ENCODE measurements around the gene OCLN. TPM values are rescaled to one million over a fixed set of nuclear protein-coding genes. Genes with fewer than 3 reads are reported as not detected.
"Not testable (repeated sequence)": the region's sequence is repeated elsewhere in the genome, so short reads cannot be mapped to it uniquely, and the experiment has no call there.

OCLN gene
- total RNA-seq, 1 experiment from 2014 or later: 7.7 TPM

DNA sequence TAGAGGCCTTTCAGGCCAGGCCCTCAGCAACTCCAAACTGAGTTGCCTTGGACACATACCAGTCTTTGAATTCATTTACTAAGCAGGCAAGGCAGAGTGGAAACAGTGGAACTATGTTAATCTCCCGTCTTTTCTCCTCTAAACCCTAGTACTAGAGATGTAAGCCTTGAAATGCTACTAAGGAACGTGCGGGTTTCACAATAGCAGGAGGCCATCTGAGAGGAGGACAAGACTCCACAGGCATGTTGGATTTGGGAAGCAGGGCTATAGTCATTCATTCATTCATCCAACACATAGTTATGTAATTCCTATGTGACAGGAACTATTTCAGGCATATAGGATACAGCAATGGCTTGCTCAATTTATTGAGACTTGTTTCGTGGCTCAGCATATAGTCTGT is 3.3 kb upstream of the OCLN start:
- DNase-seq (ENCODE audit: extremely low read depth, low read depth): no peak

DNA sequence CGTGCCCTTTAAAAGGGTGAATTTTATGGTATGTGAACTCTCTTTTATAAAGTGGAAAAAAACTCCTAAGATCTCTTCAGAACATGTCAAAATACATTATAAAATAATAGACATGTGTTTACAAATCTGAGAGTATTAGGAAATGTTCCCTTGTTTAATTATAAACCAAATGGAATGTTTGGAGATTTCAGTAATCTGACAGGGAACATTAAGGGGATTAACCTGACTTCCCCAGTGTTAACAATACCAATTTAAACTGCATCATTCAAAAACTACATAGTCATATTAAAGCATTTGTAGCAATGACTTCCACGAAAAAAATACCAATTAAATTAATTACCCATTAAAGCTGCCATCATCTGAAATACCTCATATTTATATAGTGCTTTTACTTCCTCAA is 1.6 kb upstream of the OCLN start:
- no peak for DNase-seq (ENCODE audit: extremely low read depth, low read depth)

DNA sequence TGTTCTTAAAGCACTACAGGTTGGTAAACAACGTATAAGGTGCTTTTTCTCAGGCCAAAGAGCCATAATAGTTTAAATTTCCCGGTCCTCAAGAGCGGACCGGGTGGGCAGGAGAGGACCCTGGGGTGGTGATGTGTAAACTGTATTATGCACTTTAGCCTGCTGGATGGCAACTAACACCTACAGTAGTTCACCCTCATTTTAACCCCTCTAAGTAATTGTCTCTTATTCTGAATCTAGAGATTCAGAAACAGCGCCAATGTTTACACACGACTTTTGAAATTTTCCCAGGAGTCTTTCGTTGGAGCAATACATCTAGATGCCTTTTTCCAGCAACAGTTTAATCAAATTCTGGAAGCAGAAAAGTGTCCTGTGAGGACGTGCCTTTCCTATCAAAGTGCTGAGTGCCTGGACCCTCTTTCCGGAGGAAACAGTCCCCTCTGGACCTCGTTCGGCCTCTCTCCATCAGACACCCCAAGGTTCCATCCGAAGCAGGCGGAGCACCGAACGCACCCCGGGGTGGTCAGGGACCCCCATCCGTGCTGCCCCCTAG is 676 bp upstream of the OCLN start:
- no peak for DNase-seq (ENCODE audit: extremely low read depth, low read depth)

DNA sequence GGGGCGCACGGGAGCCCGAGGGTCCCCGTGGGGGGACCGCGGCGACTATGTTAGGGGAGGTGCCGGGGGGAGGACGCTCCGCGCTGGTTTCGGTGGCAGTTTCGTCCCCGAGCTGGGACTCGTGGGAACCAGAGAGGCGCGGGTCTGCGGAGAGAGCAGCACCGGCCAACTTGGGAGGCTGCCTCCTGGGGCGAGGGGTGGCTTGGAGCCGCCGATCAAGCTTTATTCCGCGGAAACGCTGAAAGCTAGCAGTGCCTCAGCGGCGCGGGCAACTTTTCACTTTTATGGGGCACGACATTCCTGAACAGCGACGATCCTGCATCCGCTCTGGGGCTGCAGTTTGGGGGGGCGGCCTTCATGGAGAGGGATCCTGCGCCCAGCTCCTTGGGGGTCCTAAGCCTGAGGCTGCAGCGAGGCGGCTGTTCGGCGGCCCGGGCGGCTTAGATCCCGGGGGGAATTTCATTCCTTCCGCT is 369 bp downstream of the OCLN start:
- no peak for DNase-seq (ENCODE audit: extremely low read depth, low read depth)

DNA sequence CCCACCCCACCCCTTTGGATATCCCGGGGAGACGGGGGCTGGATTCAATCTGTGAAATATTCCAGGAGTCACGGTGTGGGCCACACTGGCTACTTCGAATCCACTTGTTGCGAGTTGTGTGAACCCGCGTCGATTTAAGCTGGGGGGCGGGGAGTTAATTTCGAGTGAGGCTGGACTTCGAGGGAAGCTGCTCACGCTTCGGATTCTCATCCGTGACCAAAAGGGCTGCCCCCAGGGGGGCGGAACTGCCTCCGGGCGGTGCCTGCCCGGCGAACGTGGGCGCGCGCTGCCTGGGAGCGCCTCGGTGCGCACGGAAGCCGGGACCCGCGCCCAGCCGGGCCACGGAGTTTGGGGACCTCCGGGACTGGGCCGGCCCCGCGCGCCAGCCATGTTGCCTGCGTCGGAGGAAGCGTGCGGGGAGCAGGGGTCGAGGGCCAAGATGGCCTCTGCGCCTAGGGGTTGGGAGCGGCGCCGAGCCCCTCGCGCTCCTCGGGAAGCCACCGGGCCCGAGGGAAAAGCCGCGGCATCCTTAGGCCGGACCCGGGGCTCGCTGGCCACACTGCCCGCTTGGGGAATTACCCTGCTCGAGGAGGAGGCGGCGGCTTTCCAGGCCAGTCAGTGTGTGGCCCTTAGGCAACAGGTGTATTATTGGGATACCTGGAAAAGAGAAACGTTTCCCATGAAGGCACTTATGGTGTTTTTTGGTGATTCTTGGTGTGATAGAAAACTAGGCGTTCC is 975 bp downstream of the OCLN start:
- no peak for DNase-seq (ENCODE audit: extremely low read depth, low read depth)

DNA sequence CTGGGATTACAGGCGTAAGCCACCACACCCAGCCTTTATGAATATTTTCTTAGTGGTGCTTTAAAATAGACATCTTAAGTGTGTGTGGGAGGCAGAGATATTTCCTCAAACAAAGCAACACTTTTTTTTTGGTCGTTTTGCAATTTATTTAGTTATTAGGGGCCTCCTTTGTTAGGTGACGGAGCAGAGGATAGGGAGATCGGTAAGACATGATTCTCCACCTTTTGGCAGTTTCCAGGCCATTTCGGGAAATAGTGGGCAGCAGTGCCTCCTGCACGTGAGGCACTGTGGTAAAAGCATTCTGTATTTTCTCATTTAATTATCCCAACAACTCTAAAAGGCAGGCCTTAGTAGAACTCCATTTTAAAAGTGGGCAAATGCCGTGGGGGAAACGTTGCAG is 1.9 kb downstream of the OCLN start:
- DNase-seq (ENCODE audit: extremely low read depth, low read depth): no peak

DNA sequence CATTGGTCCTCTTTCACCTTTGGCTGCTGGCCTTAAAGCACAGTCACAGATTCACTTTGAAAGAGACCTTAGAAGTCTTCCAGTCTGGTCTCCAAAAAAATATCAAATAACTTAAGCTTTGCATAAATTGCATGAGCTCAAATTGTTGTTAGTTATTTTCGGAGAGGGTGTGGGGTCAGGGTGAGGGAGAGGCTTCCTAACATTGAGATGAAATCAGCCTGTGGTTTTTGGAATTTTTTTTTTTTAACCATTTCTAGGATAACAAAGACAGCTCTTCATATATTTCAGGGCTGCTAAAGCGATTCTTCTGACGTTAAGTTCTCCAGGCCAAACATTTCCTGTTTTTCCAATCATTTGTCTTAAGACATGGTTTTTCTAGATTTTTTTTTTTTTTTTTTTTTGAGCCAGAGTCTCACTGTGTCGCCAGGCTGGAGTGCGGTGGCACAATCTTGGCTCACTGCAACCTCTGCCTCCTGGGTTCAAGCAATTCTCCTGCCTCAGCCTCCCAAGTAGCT is 4.5 kb downstream of the OCLN start:
- DNase-seq (ENCODE audit: extremely low read depth, low read depth): no peak

DNA sequence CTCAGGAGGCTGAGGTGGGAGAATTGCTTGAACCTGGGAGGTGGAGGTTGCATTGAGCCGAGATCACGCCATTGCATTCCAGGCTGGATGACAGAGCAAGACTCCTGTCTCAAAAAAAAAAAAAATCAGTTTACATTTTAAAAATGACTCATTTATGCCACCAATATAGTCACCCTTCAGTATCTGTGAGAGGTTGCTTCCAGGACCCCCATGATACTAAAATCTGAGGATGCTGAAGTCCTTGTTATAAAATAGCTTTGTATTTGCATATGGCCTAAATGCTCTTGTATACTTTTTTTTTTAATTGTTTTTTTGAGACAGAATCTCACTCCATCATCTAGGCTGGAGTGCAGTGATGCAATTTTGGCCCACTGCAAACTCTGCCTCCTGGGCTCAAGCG is 5.8 kb downstream of the OCLN start:
- DNase-seq (ENCODE audit: extremely low read depth, low read depth): no peak

DNA sequence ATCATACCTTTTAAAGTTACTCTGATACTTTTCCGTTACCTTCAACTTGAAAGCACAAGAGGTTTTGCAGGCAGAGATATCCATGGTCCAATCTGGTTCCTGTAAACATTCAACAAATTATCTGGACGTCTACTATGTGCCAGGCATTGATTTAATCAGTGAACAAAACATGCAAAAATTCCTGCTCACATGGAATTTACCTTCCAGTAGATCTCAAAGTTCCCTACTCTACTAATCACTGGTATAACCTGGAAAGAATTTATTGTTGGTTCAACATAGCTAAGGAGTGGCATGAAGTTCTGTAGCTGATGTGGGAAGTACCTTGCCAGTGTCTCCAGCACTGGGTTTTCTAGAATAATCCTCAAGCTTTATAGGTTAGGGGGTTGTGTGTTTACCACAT is 9.8 kb downstream of the OCLN start:
- DNase-seq (ENCODE audit: extremely low read depth, low read depth): no peak

DNA sequence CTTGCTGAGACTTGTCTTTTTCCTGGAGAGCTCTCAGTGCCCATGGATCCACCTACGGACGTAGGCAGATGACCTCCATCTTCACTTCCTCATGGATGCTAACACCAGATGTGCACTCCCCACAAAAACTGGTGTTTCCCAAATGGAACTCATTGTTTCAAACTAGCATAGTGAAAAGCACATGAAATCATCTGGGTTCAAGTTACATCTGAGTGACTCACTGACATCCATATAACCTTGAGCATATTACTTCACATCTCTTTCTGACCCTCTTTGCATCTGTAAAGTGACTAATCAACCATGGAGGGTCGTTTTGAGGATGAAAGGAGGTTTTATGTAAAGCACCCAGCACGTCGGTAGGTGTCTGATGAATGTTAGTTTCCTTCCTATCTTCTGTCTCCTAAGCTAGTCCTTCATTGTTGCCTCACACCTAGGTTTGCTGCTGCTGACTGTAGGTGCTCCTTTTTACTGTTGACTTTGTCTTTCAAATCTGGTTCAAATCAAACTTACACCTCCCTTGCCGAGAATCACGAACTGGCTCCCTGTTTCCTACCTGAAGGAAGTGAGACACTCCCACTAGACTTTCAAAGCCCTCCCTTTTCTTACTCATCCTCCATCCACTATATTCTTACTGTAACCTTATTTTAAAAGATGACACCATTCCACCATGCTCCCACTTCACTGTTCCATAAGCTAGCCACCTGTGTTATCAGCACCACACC is 10.3 kb downstream of the OCLN start:
- DNase-seq (ENCODE audit: extremely low read depth, low read depth): peak; percentile 31

DNA sequence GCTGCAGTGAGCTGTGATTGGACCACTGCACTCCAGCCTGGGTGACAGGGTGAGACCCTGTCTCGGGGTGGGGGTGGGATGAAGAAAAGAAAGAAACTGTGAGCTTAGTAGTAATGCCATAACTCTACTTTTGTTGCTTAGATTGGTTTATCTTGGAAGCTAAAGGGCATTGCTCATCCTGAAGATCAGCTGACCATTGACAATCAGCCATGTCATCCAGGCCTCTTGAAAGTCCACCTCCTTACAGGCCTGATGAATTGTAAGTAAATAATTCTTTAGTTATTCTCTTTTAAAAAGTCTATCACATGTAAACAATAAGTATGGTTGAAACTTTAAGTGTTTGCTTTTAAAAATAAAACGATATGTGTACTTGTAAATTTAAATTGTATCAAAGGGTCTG is 11.4 kb downstream of the OCLN start:
- no peak for DNase-seq (ENCODE audit: extremely low read depth, low read depth)

DNA sequence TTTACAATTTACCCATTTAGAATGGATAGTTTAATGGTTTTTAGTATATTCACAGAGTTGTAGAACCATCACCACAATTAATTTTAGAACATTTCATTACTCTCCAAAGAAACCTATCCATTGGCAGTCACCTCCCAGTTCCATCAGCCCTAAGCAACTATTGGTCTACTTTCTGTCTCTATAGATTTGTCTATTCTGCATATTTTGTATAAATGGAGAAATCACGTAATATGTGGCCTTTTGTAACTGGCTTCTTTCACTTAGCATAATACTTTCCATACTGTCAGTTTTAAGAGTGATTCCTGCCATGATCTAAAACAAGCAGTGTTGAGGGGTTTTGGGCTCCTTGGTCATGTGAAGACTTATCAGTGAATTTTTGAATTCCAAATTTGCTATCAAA is 12.7 kb downstream of the OCLN start:
- DNase-seq (ENCODE audit: extremely low read depth, low read depth): no peak

DNA sequence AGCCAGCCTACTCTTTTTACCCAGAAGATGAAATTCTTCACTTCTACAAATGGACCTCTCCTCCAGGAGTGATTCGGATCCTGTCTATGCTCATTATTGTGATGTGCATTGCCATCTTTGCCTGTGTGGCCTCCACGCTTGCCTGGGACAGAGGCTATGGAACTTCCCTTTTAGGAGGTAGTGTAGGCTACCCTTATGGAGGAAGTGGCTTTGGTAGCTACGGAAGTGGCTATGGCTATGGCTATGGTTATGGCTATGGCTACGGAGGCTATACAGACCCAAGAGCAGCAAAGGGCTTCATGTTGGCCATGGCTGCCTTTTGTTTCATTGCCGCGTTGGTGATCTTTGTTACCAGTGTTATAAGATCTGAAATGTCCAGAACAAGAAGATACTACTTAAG is 16.6 kb downstream of the OCLN start:
- DNase-seq (ENCODE audit: extremely low read depth, low read depth): no peak

DNA sequence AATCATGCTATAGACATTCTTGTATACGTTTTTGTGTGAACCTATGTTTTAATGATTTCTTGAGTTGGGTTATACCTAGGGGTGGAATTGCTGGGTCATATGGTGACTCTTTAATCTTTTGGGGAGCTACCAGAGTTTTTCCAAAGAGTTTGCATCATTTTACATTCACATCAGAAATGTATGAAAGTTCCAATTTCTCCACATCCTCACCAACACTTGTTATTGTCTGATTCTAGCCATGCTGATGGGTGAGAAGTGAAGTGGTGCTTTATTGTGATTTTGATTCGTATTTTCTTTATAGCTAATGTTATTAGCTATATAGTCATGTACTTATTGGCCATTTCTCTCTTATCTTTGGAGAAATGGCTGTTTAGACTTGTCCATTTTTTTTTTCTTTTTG is 18.1 kb downstream of the OCLN start:
- no peak for DNase-seq (ENCODE audit: extremely low read depth, low read depth)

DNA sequence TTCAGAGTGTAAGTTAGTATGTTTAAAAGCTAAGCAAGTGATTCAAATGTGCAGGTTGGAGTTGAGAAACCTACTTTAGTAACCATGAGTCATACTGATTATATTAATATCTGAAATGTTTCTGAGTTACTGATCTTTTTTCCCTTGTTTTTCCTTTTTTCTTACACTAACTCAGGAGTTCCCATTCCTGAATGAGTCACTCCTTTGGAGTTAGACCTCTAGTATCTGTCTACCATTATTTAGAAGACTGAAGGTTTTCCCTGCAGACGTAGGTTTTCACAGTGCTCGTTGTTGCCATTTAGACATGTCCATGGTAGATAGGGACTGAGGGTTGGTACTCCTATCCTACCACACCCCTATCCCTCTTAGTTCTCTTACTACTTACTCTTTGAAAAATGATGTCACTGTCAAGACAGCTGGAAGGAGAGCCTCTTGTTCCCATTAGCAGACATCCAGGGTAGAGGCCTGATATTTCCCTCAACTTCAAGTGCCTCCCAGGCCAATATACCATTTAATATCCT is 20.2 kb downstream of the OCLN start:
- DNase-seq (ENCODE audit: extremely low read depth, low read depth): no peak

DNA sequence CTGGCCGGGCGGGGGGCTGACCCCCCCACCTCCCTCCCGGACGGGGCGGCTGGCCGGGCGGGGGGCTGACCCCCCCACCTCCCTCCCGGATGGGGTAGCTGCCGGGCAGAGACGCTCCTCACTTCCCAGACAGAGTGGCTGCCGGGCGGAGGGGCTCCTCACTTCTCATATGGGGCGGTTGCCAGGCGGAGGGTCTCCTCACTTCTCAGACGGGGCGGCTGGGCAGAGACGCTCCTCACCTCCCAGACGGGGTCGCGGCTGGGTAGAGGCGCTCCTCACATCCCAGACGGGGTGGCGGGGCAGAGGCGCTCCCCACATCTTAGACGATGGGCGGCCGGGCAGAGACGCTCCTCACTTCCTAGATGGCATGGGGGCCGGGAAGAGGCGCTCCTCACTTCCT is 23.0 kb downstream of the OCLN start:
- not testable (repeated sequence) for DNase-seq (ENCODE audit: extremely low read depth, low read depth)

DNA sequence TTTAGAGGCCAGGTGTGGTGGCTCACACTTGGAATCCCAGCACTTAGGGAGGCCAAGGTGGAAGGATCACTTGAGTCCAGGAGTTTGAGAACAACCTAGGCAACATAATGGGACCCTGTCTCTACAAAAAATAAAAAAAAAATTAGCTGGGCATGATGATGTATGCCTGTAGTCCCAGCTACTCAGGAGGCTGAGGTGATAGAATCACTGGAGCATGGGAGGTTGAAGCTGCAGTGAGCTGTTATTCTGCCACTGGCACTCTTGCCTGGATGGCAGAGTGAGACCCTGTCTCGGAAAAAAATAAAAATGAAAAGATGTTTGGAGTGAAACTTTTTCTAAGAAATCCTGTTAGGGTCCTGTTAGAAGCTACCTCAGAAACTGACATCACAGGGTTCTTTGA is 24.2 kb downstream of the OCLN start:
- DNase-seq (ENCODE audit: extremely low read depth, low read depth): no peak

DNA sequence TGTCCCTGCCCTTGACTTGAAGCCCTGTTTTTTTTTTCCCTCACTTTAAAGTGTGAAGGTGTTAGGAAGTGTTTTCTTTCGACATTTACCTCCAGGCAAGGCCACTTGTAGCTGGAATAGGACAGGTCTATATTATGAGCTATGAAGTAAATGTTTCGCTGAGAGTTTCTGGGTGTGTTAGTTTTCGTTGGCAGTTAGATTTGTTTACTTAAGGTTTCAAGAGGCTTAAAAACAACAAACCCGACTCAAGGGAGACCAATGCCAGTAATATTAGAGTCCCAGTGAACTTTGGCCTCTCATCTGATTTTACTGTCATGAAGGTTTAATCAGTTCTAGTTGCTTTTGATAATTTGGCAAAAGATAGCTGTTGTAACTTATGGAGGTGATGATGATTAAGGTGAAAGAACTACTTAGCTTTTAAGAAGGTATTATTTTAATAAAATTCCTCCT is 25.2 kb downstream of the OCLN start:
- DNase-seq (ENCODE audit: extremely low read depth, low read depth): peak; percentile 80

DNA sequence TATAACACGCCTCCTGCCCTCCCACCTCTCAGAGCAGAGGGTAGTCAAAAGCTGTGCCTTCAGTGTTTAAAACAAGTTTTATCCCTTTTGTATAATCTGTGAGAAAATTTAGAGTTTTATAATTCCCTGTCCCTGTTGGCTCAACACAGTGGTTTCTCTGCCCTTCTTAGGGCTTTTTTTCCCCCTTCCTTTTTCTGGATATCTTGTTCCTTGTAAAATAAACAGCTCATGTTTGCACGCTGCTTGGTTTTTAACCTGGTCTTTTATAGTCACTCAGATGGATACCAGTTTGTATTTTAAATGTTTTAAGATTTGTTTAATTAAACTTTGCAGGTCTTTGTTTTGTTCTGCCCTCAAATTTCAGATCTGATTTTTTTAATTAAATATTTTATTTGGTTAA is 26.7 kb downstream of the OCLN start:
- no peak for DNase-seq (ENCODE audit: extremely low read depth, low read depth)

DNA sequence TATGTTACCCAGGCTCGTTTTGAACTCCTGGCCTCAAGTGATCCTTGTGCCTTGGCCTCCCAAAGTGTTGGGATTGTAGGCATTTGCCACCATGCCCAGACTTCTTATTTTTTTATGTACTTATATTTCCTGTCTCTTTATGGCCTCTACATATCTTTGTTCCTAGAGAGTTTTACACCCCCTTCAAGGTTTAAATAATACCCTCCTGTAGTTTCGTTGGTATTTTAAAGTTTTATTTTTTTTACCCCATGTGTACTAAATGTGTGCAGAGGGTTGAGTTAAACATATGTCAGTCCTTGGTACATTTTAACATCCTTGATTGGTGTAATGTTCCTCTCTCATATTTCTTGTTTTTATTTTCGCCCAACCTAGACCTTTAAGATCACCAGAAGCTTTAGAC is 29.4 kb downstream of the OCLN start:
- DNase-seq (ENCODE audit: extremely low read depth, low read depth): no peak

DNA sequence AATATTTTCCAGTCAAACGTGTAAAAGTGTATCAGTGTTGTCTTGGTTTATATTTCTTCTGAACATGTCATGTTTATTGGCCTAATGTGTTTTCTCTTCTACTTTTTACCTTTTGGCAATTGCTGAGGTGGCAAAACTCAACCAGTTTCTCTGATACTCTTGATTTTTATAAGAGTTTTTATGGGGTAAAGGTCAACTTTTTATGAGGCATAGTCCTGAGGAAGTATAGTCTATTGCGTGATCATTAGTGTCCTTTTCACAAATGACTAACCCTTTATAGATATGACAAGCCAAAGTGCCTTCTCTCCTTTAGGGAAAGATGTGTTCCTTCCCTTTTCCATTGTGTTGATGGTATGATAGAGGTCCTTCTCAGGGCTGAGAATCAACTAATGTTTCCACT is 32.9 kb downstream of the OCLN start:
- no peak for DNase-seq (ENCODE audit: extremely low read depth, low read depth)

DNA sequence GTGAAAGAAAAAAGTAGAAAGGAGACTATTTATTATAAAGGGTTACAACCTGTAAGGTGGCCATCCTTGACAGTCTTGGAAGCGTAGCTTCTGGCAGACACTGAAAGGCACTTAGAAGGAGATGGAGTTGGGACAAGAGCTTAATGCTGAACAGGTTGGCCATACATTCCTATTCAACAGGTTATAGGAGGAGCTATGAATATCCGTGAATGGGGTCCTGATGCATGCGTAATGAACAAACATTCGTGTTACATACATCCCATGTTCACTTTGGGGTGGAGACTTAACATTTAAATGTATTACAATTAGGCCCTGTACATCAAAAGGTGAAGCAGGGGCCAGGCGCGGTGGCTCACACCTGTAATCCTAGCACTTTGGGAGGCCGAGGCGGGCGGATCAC is 34.1 kb downstream of the OCLN start:
- DNase-seq (ENCODE audit: extremely low read depth, low read depth): no peak
